Measurements from ENCODE around the gene SLAMF7.
"Not testable (repeated sequence)": the region's sequence is repeated elsewhere in the genome, so short reads cannot be mapped to it uniquely, and the experiment has no call there.

SLAMF7 gene, protein sequence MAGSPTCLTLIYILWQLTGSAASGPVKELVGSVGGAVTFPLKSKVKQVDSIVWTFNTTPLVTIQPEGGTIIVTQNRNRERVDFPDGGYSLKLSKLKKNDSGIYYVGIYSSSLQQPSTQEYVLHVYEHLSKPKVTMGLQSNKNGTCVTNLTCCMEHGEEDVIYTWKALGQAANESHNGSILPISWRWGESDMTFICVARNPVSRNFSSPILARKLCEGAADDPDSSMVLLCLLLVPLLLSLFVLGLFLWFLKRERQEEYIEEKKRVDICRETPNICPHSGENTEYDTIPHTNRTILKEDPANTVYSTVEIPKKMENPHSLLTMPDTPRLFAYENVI

DNA sequence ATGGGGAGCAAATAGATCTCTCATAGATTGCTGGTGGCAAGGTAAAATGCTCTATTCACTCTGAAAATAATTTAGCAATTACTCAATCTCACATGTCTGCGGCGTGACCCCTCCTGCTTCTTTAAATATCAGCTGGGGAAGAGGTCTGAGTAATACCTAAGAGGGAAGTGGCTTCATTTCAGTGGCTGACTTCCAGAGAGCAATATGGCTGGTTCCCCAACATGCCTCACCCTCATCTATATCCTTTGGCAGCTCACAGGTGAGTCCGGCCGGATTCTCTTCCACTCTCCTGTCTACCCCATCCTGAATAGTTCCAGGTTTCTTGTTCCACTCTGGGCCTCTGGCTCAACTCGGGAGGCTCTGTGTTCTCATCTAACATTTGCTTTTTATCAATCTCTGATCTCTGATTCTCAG, at the start of gene SLAMF7:
TSS of gene SLAMF7 (plus strand) at position 150 of the 414 bp plus-strand sequence. CDS start at position 205, 55 bp downstream.
- no peak for DNase-seq (ENCODE audit: low spot score)

DNA sequence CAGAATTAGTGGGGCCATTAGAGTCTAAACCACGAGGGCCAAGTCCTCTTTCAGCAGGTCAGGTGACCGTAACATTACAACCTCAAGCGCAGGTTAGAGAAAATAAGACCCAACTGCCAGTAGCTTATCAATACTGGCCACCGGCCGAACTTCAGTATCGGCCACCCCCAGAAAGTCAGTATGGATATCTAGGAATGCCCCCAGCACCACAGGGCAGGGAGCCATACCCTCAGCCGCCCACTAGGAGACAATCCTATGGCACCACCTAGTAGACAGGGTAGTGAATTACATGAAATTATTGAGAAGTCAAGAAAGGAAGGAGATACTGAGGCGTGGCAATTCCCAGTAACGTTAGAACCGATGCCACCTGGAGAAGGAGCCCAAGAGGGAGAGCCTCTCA, 46.7 kb upstream of the SLAMF7 start:
- not testable (repeated sequence) for DNase-seq (ENCODE audit: low spot score)

DNA sequence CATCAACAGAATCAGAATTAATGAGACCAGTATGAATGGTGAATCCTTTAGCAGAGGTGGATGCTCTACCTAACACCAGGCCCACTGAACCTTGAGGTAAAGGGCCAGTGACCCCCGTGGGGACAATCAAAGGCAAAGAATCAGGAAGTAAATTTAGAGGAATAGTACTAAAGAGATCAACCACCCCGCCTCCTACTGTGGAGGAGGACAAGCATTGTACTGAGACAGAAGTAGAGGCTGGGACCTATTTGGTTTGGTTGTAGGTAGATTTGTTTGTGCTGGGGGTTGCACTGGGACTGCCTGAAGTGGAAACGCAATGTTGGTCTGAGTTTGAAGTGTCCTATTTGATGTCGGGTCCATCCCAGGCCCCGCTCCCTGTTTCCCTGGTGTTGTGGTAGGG, 36.9 kb upstream of the SLAMF7 start:
- DNase-seq (ENCODE audit: low spot score): no peak

DNA sequence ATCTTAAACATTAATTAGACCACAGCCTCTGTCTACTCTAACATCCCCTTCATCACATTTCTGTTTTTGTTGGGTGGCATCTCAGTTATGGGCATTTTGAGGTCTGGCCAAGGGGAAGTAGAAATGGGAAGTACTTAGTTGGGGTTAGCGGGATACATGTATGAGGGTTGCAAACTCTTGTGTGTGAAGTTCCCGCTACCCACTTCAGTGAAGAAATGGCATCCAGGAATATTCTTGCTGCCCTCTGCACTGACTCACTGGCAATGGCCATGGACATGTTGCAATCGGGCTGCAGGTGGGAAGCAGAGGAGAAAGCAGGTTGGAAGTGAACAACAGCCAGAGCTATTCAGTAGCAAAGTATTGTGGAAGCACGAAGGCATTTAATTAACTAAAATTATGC, 34.8 kb upstream of the SLAMF7 start:
- DNase-seq (ENCODE audit: low spot score): no peak

DNA sequence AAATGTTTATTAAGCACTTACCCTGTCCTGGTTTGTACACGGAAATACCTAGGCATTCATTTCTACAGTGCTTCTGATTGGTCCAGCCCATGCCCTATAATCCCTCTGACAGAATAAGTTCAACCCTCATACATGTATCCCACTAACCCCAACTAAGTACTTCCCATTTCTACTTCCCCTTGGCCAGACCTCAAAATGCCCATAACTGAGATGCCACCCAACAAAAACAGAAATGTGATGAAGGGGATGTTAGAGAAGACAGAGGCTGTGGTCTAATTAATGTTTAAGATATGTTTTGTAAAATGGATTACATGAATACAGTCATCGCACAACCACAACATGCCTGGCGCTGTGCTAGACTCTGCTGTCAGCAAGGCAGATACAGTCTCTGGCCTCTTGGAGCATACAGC, 33.8 kb upstream of the SLAMF7 start:
- not testable (repeated sequence) for DNase-seq (ENCODE audit: low spot score)

DNA sequence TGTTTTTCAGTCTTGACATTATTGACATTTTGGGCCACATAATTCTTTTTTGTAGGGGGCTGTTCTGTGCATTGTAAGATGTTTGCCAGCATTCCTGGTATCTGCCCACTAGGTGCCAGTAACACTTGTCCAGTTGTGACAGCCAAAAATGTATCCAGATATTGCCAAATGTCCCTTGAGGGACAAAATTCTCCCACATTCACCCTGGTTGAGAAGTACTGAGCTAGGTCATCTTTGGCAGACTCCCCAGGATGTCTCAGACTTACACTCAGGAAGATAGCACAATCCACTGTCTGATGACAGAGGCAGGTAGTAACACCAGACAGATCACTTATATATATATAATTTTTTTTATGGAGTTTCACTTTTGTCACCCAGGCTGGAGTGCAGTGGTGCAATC, 33.3 kb upstream of the SLAMF7 start:
- no peak for DNase-seq (ENCODE audit: low spot score)

DNA sequence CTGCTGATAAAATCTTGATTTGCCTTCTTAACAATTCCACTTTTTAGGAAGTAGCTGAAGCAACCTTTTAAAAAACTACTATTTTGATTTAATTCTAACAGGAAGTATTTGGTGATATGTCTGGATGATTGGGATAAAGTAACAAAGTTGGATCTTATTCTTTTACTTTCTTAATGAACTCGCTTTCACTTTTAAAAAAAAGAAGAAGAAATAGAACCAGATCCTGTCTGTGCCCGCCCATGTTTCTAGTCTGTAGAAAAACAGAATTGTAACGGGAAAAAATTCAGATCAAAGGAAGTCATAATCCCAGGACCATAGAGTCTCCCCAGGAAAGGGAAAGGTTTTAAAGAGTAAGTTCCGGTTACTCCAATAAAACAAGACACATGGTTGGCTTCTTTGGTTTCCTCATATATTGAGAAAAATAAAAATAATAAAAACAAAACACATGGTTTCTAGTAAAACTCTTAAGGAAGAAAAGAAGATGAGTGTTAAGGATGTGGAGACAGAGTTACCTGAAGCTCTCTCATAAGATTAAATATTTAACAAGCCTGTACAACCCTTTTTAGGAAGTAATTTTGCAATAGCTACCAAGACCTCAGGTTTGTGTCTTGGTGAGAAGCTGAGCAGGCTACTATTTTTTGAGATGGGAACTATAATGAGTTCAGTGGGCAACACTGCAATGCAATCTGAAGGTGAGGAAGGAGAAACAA, 32.4 kb upstream of the SLAMF7 start:
- DNase-seq (ENCODE audit: low spot score): no peak

DNA sequence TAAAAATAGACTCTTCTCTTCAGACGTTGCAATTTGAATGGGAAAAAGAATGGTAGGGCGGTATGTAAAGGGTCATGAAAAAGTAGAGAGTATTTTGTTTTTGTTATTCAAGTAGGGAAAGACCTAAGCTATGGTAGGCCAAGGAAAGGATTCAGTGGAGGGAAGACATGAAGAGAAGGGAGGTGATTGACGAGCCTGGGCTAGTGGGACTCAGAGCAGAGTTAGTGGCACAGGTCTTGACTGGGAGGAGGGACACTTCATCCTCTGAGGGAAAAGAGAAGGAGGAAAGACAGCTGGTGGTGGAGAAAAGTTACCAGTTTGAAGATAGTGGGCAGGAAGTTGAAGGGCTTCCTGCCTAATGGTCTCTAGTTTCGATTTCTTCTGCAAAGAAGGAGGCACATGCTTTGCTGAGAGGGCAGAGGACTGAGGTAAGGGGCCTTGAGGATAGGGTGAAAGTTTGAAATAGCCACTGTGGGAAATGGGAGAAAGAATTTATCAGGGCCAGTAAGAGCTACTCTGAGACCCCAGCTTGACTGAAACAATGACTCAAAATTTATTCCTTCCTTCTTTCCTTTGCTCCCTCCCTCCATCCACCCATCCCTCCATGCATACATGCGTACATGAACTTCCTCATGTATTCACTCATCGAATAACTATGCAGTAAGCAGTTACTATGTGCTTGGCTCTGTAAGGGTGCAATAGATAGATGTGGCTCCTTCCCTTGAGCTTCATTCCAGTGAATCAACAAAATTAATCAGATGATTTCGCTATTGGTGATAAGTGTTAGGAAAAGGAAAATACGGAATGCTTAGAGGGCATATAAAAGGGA, 31.6 kb upstream of the SLAMF7 start:
- no peak for DNase-seq (ENCODE audit: low spot score)

DNA sequence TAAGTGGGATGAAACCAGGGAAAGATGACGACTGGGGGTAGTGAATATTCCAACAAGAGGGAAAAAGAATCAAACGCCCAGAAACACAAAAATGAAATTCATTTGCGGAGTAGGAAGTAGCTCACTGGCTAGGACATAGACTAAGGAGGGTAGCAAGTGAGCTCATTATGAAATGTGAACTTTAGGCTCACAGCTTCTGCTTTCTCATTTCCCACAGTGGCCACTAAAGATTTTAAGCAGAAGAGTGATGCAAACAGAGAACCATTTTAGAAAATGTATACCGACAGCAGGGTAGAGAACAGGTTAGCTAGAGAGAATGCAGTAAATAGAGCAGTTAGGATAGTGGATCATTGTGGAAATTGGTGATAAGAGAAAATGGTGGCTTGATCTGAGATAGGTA, 30.9 kb upstream of the SLAMF7 start:
- DNase-seq (ENCODE audit: low spot score): no peak

DNA sequence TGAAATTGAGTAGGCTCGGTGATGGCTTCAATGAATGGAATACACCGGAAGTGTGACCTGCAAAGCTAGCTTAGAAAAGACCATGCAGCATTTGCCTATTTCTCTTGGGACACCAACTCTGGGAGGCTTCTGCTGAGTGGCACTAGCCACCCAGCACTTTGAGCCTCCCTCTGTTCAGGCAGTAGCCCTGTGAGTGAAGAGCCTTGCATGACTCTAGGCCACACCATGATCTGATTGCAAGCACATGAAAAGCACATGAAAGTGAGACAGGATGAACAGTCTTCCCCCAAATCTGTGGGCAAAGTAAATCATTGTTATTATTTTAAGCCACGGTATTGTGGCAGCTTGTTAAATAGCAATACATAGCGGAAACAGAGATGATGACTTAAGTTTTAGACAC, 30.2 kb upstream of the SLAMF7 start:
- no peak for DNase-seq (ENCODE audit: low spot score)

DNA sequence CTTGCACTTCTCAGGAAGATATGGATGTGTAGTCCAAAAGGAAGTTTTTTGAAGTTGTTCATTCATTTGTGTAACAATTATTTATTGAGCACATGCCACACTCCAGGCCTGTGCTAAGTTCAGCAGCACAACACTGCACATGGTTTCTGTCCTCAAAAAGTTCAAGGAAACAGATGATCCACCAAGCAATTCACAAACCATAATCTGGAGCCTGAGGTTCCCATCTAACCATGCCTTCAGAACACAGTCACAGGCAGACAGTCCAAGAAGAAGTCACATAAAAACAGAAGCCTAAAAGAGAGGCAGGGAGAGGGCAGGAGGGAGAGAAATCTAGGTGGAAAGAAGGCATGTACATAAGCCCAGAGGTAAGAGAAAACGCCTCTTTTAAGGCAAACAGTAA, 29.3 kb upstream of the SLAMF7 start:
- no peak for DNase-seq (ENCODE audit: low spot score)

DNA sequence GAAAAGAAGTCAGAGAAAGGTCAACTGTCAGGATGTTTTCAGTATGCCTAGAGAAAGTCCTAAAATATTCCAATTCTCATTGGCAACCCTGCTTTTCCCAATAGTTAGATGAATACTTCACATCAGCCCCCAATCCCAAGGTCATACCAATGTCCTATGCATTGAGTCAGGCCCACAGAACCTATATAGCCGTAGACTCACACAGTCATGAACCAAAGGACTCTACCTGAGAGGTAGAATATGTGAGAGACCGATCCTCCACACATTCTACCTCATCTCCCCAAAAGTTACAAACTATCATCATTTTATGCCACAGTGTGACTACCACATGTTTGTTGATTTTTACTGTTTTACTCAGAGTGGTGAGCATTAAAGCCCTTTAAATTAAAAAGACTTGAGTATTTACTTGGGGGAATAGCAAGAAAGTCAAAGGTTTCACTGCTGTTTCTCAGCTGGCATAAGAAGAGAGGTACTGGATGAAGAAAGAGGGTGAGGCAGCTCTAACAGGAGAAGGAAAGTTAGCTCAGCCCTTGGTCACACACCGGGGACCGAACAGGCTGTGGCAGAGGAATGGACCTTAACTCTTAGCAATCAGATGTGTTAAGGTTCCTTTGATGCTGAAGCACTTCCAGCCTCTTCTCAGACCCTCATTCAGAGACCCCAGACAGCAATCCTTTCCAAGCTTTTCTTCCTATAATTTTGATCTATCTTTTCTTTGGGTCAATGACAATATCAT, 28.4 kb upstream of the SLAMF7 start:
- no peak for DNase-seq (ENCODE audit: low spot score)

DNA sequence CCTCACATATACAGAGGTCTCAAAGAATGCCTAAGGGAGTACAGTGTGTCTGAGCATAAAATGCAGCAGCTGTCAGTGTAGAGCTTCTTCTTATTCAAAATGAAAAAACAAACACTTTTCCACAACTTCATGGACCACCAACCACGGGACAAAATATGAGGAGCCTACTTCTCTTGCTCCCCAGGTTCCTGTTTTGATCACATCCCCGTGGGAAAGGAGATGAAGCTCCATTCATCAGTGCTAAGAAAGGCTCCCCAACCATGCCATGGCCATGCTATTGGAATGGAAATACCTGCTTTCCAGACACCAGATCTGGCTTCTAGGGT, 27.8 kb upstream of the SLAMF7 start:
- no peak for DNase-seq (ENCODE audit: low spot score)

DNA sequence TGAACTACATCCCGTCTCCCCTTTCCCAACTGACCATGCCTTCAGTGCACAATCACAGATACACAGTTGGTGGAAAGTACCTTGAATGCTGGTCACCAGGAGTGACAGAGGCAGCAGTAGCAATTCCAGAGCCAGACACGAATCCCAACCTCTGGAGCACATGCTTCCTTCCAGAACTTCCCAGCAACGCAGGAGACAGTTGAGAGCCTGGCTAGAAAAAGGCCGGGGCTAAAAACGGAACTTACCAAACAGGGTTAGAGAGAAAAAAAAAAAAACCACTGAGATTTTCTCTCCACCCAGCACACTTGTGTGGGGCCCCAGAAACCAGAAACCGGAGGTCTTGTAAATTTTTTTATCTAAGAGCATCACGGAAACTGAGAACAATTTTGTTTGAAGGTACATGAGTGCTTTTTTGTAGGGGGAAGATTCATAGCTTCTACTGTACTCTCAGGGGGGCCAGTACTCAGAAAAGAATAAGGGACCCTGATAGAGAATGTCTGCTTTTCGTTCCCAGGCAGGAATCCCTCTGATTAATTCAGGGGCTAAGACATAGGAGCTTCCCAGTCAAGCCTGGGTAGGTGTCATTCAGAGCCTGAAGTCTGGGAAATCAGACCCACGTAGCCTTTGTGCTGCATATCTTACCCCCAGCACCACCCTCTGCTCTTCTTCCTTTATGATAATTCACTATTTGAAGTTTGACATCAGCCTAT, 27.3 kb upstream of the SLAMF7 start, which contains the start of gene CD48:
TSS of gene CD48 (minus strand) at position 221 of the 710 bp plus-strand sequence. CDS start at position 162, 59 bp downstream.
- DNase-seq (ENCODE audit: low spot score): no peak

DNA sequence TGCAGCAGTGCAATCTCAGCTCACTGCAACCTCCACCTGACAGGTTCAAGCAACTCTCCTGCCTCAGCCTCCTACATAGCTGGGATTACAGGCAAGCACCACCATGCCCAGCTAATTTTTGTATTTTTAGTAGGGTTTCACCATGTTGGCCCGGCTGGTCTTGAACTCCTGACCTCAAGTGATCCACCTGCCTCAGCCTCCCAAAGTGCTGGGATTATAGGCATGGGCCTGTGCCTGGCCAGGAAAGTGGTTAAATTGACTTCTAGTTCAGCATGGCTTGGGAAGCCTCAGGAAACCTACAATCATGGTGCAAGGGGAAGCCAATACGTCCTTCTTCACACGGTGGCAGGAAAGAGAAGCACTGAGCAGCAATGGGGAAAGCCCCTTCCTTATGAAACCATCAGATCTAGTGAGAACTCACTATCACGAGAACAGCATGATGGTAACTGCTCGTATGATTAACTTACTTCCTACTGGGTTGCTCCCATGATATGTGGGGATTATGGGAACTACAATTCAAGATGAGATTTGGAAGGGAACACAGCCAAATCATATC, 26.4 kb upstream of the SLAMF7 start:
- DNase-seq (ENCODE audit: low spot score): not testable (repeated sequence)

DNA sequence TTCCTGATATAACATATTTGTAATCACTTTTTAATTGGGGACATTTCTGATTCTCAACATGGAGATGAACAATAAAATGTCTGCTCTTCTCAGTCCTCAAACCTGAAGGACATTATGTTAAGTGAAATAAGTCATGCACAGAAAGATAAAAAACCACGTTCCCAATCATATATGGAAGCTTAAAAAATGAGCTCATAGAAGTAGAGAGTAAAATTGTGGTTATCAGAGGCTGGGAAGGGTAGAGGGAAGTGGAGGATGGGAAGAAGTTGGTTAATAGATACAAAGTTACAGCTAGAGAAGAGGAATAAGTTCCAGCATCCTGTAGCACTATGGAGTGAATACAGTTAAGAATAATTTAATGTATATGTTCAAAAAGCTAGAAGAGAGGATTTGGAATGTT, 25.9 kb upstream of the SLAMF7 start:
- no peak for DNase-seq (ENCODE audit: low spot score)

DNA sequence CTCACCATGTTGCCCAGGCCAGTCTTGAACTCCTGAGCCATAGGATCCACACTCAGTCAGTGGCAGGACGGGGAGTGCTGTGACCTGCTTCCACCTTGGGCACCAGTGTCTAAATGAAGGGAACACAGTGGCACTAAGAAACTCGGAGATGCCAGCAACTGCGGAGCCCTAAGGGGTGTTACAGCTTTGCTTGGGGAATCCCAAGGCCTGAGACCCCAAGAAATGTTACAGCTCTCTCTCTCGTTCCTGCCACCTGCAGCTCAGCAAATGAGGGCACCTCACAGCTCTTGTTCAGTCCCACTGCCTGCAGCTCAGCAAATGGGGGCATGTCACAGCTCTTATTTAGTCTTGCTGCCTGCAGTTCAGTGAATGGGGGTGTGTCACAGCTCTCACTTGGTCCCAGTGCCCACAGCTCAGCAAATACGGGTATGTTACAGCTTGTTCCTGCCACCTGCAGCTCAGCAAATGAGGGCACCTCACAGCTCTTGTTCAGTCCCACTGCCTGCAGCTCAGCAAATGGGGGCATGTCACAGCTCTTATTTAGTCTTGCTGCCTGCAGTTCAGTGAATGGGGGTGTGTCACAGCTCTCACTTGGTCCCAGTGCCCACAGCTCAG, 24.9 kb upstream of the SLAMF7 start:
- not testable (repeated sequence) for DNase-seq (ENCODE audit: low spot score)

DNA sequence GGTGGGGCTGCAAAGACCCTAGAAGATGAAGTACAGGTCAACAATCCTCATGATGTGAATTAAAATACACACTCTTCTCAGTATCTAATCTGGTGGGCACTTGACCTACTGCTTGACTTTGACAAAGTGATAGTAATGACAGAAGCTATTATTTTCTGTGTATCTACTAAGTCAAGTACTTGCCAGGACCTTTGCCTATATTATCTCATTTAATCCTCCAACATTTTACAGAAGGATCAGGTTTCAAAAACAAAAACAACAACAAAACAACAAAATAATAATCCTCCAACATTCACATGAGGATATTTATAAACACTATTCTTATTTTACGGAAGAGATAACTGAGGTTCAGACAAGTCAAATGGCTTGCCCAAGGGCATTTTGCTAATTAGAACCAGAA, 23.0 kb upstream of the SLAMF7 start:
- no peak for DNase-seq (ENCODE audit: low spot score)

DNA sequence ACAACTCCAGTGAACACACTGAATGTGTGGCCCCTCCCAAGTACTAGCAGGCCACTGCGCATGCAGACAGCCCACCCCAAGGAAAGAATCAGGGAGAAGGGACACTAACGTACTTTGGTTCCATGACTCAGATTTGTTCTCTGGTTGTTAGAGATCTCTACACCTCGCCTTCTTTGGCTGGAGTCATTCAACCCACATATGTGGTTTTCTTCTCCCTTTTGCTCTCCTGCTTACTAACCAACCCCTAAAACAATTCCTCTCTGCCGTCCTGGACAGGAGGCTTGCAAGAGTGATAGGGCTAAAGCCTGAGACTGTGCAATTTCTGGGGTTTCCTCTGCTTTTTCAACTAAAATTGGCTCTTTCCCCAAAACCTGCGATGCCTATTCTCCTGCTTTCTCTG, 21.7 kb upstream of the SLAMF7 start:
- no peak for DNase-seq (ENCODE audit: low spot score)

DNA sequence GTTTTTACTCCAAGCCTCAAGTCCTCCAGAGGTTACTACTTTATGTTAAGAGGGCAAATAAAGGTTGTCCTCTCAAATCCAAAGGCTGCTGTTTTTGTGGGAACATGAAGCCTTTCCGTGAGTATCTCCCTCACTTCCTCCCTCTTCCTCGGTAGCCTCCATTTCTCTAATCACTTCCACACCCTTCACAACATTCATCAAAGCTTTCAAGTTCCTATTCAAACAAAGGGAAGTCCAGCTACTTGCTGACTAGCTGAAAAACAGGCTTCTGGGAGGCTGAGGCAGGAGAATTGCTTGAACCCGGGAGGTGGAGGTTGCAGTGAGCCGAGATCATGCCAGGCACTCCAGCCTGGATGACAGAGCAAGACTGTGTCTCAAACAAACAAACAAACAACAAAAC, 20.8 kb upstream of the SLAMF7 start:
- DNase-seq (ENCODE audit: low spot score): no peak

All from iPS-NIHi11 (cell line).